Neuron (in vitro differentiated cells): ENCODE data around the gene TSPEAR.

Experiments
- H2AFZ ChIP-seq: one replicate; pipeline ENCODE4 v1.6.1; 2013; ENCODE audit warnings: low read depth, mild to moderate bottlenecking, inconsistent platforms, low read length, moderate library complexity
- H3K27me3 ChIP-seq: one replicate; pipeline ENCODE4 v1.6.1; 2013; ENCODE audit warnings: low read length; ENCODE audit not compliant: insufficient read depth
- H3K36me3 ChIP-seq: one replicate; pipeline ENCODE4 v1.6.1; 2013; ENCODE audit warnings: low read length; ENCODE audit not compliant: insufficient read depth
- H3K4me1 ChIP-seq: one replicate; pipeline ENCODE4 v1.6.1; 2013; ENCODE audit warnings: low read length; ENCODE audit not compliant: insufficient read depth
- H3K4me3 ChIP-seq: 2 replicates; pipeline ENCODE4 v1.5.1; 2013; ENCODE audit warnings: mild to moderate bottlenecking, low read length, moderate library complexity
- H3K9me3 ChIP-seq: one replicate; pipeline ENCODE4 v1.6.1; 2013; ENCODE audit warnings: low read length

TSPEAR gene

GRCh38 chr21:44711327-44712202 is at the start of gene TSPEAR:
Gene TSPEAR, minus strand, starts transcription at chr21:44711572. Its CDS starts 58 bp downstream, at chr21:44711514.
- H2AFZ ChIP-seq, result no peak within 1 kb of the TSS
- H3K27me3 ChIP-seq, result peaks cover 87% of the 10 kb centered on the region
- H3K9me3 ChIP-seq, result no peaks in the 10 kb centered on the region
- peaks cover 11% of the 10 kb centered on the region for H3K4me1 ChIP-seq
- H3K4me3 ChIP-seq, result no peak within 1 kb of the TSS
- no peaks in the 10 kb centered on the region for H3K36me3 ChIP-seq

- Histone ChIP-seq H3K4me1 (no peaks in the 10 kb centered on the region), H3K4me3 (no peak overlapping the region), H3K36me3 (no peaks in the 10 kb centered on the region), H3K27me3 (no peaks in the 10 kb centered on the region), H2AFZ (no peak overlapping the region), H3K9me3 (peaks cover 2% of the 10 kb centered on the region)
These were observed 49.0 kb upstream of the TSPEAR start for GRCh38 chr21:44760376-44760775.

- Histone ChIP-seq H3K27me3 (no peaks in the 10 kb centered on the region), H3K36me3 (no peaks in the 10 kb centered on the region), H3K4me1 (no peaks in the 10 kb centered on the region), H3K9me3 (peaks cover 2% of the 10 kb centered on the region), H2AFZ (no peak overlapping the region), H3K4me3 (no peak overlapping the region)
These were observed 48.4 kb upstream of the TSPEAR start for GRCh38 chr21:44759628-44760285.

GRCh38 chr21:44758781-44759627 is 47.6 kb upstream of the TSPEAR start:
- Histone ChIP-seq H3K4me3 (no peak overlapping the region), H2AFZ (no peak overlapping the region), H3K9me3 (peaks cover 2% of the 10 kb centered on the region), H3K27me3 (no peaks in the 10 kb centered on the region), H3K36me3 (no peaks in the 10 kb centered on the region), H3K4me1 (no peaks in the 10 kb centered on the region)

GRCh38 chr21:44758141-44758561 is 46.8 kb upstream of the TSPEAR start:
- no peaks in the 10 kb centered on the region for H3K36me3 ChIP-seq
- H3K9me3 ChIP-seq, result peaks cover 2% of the 10 kb centered on the region
- no peak overlapping the region for H3K4me3 ChIP-seq
- H3K27me3 ChIP-seq, result no peaks in the 10 kb centered on the region
- no peaks in the 10 kb centered on the region for H3K4me1 ChIP-seq
- H2AFZ ChIP-seq, result no peak overlapping the region

- Histone ChIP-seq H3K9me3 (peaks cover 2% of the 10 kb centered on the region), H3K36me3 (no peaks in the 10 kb centered on the region), H2AFZ (no peak overlapping the region), H3K4me3 (no peak overlapping the region), H3K27me3 (no peaks in the 10 kb centered on the region), H3K4me1 (no peaks in the 10 kb centered on the region)
These were observed 46.4 kb upstream of the TSPEAR start for GRCh38 chr21:44757731-44758130.

GRCh38 chr21:44756423-44757185 is 45.2 kb upstream of the TSPEAR start:
- Histone ChIP-seq H3K4me3 (no peak overlapping the region), H3K36me3 (no peaks in the 10 kb centered on the region), H3K9me3 (peaks cover 2% of the 10 kb centered on the region)

GRCh38 chr21:44755227-44755626 is 43.9 kb upstream of the TSPEAR start:
- Histone ChIP-seq H3K4me3 (no peak overlapping the region), H3K27me3 (no peaks in the 10 kb centered on the region), H2AFZ (no peak overlapping the region), H3K36me3 (no peaks in the 10 kb centered on the region), H3K4me1 (no peaks in the 10 kb centered on the region), H3K9me3 (peaks cover 2% of the 10 kb centered on the region)

More at GRCh38 chr21:44756423-44757185, 45.2 kb upstream of the TSPEAR start:
- Histone ChIP-seq H3K4me1 (no peaks in the 10 kb centered on the region), H2AFZ (no peak overlapping the region), H3K27me3 (no peaks in the 10 kb centered on the region)

GRCh38 chr21:44753357-44753756 is 42.0 kb upstream of the TSPEAR start:
- H3K4me1 ChIP-seq, result peaks cover 6% of the 10 kb centered on the region
- no peaks in the 10 kb centered on the region for H3K27me3 ChIP-seq
- no peak overlapping the region for H3K4me3 ChIP-seq
- H3K36me3 ChIP-seq, result no peaks in the 10 kb centered on the region
- H3K9me3 ChIP-seq, result peaks cover 2% of the 10 kb centered on the region
- H2AFZ ChIP-seq, result no peak overlapping the region

- H3K36me3 ChIP-seq, result no peaks in the 10 kb centered on the region
- H3K4me3 ChIP-seq, result no peak overlapping the region
- no peaks in the 10 kb centered on the region for H3K27me3 ChIP-seq
- no peak overlapping the region for H2AFZ ChIP-seq
- peaks cover 6% of the 10 kb centered on the region for H3K4me1 ChIP-seq
- peaks cover 2% of the 10 kb centered on the region for H3K9me3 ChIP-seq
These were observed 41.4 kb upstream of the TSPEAR start for GRCh38 chr21:44752671-44753235.

GRCh38 chr21:44751799-44752636 is 40.6 kb upstream of the TSPEAR start:
- H3K36me3 ChIP-seq, result no peaks in the 10 kb centered on the region
- H3K4me1 ChIP-seq, result peaks cover 6% of the 10 kb centered on the region
- H2AFZ ChIP-seq, result no peak overlapping the region
- H3K4me3 ChIP-seq, result no peak overlapping the region
- H3K27me3 ChIP-seq, result peaks cover 3% of the 10 kb centered on the region
- peaks cover 2% of the 10 kb centered on the region for H3K9me3 ChIP-seq
